Suppressor macrophage treated with lipopolysaccharide for 1 hour (primary cell): ENCODE data around the gene DNASE1L3.
A peak's percentile ranks its signal among the peaks of the same experiment; 100 is the strongest.
"Not testable (repeated sequence)": the region's sequence is repeated elsewhere in the genome, so short reads cannot be mapped to it uniquely, and the experiment has no call there.

Source experiments
- DNase-seq, 3 donors: peaks; one replicate each; pipeline ENCODE4 v3.0.0-alpha.2; 2020 to 2022

The DNASE1L3 gene

GRCh38 chr3:58210761-58211460, at the start of gene DNASE1L3:
Gene DNASE1L3 (minus strand): TSS chr3:58210972. CDS start chr3:58210906, 66 bp downstream.
- DNase-seq = no peak

- peak; percentile 75 to 91 (median 85) for DNase-seq
Measured at GRCh38 chr3:58260261-58260731, 49.5 kb upstream of the DNASE1L3 start.

GRCh38 chr3:58258392-58259055, 47.8 kb upstream of the DNASE1L3 start:
- no peak for DNase-seq

GRCh38 chr3:58256511-58256910, 45.7 kb upstream of the DNASE1L3 start:
- no peak for DNase-seq

GRCh38 chr3:58256061-58256460, 45.3 kb upstream of the DNASE1L3 start:
- peak in 2 of 3 donors; percentile 56 to 60 for DNase-seq

- DNase-seq = no peak
Measured at GRCh38 chr3:58254144-58254543, 43.4 kb upstream of the DNASE1L3 start.

- no peak for DNase-seq
Measured at GRCh38 chr3:58251631-58252035, 40.9 kb upstream of the DNASE1L3 start.

GRCh38 chr3:58250093-58250707, 39.4 kb upstream of the DNASE1L3 start:
- no peak for DNase-seq

- no peak for DNase-seq
Measured at GRCh38 chr3:58249358-58250092, 38.8 kb upstream of the DNASE1L3 start.

- no peak for DNase-seq
Measured at GRCh38 chr3:58246148-58247047, 35.6 kb upstream of the DNASE1L3 start.

- no peak for DNase-seq
Measured at GRCh38 chr3:58243976-58244585, 33.3 kb upstream of the DNASE1L3 start.

GRCh38 chr3:58242860-58243259, 32.1 kb upstream of the DNASE1L3 start:
- DNase-seq = not testable (repeated sequence)

- no peak for DNase-seq
Measured at GRCh38 chr3:58242340-58242739, 31.6 kb upstream of the DNASE1L3 start.

- DNase-seq = no peak
Measured at GRCh38 chr3:58241306-58242044, 30.7 kb upstream of the DNASE1L3 start.

GRCh38 chr3:58238830-58239229, 28.1 kb upstream of the DNASE1L3 start:
- no peak for DNase-seq

- DNase-seq = peak; percentile 56 to 70 (median 57)
Measured at GRCh38 chr3:58237941-58238681, 27.3 kb upstream of the DNASE1L3 start.

- DNase-seq = peak; percentile 71 to 91 (median 86)
Measured at GRCh38 chr3:58237238-58237940, 26.6 kb upstream of the DNASE1L3 start, which contains the start of gene ABHD6. Gene ABHD6 (plus strand): TSS chr3:58237792. CDS start chr3:58256587, 18,795 bp downstream.

GRCh38 chr3:58236527-58237237, 25.9 kb upstream of the DNASE1L3 start:
- no peak for DNase-seq

- no peak for DNase-seq
Measured at GRCh38 chr3:58235970-58236369, 25.2 kb upstream of the DNASE1L3 start.
